ENCODE data around the gene NELL1.

- TF ChIP-seq EZH2 (IDR thresholded peaks at IDR 0.05; ENCODE audit: borderline replicate concordance) (no peak), CTCF (IDR thresholded peaks at IDR 0.05; ENCODE audit: poor library complexity) (no peak), EZH2phosphoT487 (IDR thresholded peaks at IDR 0.05; ENCODE audit: low read depth, severe bottlenecking, unreplicated experiment) (no peak)
Observed at GRCh38 chr11:21481255-21481654, 811.9 kb downstream of the NELL1 start.

Measured in hepatocyte (in vitro differentiated cells).